Brain microvascular endothelial cell (primary cell): ENCODE measurements around the gene TIMM50.
"Not testable (repeated sequence)": the region's sequence is repeated elsewhere in the genome, so short reads cannot be mapped to it uniquely, and the experiment has no call there.

Experiments
- DNase-seq: peaks from one replicate; pipeline ENCODE4 v3.0.0-alpha.2; 2020
- H3K27ac ChIP-seq: fragments of 250-450 bp; sonication (Bioruptor Pico); 2 replicates; pipeline ENCODE4 v1.5.1; 2020; ENCODE audit warnings: mild to moderate bottlenecking, moderate library complexity
- H3K27me3 ChIP-seq: fragments of 250-450 bp; sonication (Bioruptor Pico); replicated peaks from 2 replicates; pipeline ENCODE4 v1.5.1; 2020; ENCODE audit warnings: mild to moderate bottlenecking
- H3K36me3 ChIP-seq: fragments of 250-450 bp; sonication (Bioruptor Pico); replicated peaks from 2 replicates; pipeline ENCODE4 v1.5.1; 2020; ENCODE audit warnings: mild to moderate bottlenecking
- H3K4me3 ChIP-seq: 2 replicates; pipeline ENCODE4 v1.5.1; 2011; ENCODE audit warnings: low read depth, mild to moderate bottlenecking, control low read depth, low read length, moderate library complexity
- CTCF ChIP-seq: IDR thresholded peaks from 2 replicates; pipeline ENCODE4 v1.5.1; 2011; ENCODE audit warnings: low read depth, mild to moderate bottlenecking, moderate library complexity, low read length, control low read depth, inconsistent platforms; ENCODE audit errors: missing control alignments
- in situ Hi-C: cut with HindIII; loops from 2 replicates; pipeline ENCODE4 v1.10.0; 2017; ENCODE audit warnings: low sequenced_read_pairs, low pct_ligation_motif_present

The TIMM50 gene

DNA sequence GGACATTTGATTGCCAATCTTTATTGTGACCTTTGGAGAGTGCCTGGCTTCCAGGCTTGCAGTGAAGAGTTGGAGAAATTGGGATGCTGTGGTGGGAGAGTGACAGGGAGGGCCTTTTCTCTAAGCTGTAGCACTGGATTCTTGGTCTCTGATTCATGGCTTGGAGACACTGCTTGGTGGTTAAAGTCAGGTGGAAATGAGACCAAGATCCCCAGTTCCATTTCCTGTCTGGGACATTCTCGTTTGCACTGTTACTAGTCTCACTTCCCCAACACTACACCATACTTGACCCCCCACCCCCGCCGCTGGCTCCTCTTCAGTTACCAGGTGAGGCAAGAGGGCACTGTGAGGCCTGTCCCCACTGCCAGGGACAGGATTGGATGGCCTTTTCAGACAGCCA, 32.4 kb upstream of the TIMM50 start:
- peak; percentile 54 for DNase-seq

DNA sequence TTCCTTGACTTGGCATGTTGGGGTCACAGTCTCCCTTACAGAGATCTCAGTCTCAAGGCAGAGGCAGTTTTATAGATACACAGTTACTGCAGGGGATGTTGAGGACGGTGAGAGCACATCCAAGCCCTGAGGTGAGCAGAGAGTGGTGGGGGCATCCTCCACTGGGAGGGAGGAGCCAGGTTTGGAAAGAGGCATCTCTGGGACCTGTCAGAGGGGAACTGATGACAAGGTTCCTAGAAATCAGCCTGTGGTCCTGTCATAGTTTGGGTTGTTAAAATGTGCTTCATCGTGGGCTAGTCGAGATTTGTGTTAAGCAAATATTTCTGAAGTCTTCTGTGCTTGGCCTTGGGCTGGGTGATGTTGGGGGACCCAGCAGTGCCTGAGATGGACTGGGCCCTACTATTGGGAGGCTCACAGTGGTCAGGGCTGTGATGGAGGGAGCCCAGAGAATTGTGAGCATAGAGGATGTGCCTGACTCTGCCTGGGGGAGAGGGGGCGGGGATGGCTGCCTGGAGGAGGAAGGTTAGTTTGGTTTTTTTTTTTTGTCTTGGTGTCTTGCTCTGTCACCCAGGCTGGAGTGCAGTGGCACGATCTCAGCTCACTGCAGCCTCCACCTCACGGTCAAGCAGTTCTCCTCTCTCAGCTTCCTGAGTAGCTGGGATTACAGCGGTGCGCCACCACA, 31.4 kb upstream of the TIMM50 start:
- DNase-seq = no peak
- Histone ChIP-seq H3K4me3 (no peak overlapping the region), H3K27me3 (no peaks in the 10 kb centered on the region), H3K36me3 (peaks cover 23% of the 10 kb centered on the region), H3K27ac (no peak overlapping the region)
- no peak for TF ChIP-seq CTCF
- in situ Hi-C loops = no loop called here

More for the DNA sequence above, 32.4 kb upstream of the TIMM50 start:
- peaks cover 15% of the 10 kb centered on the region for H3K36me3 ChIP-seq
- no peak overlapping the region for H3K4me3 ChIP-seq
- H3K27me3 ChIP-seq = no peaks in the 10 kb centered on the region
- TF ChIP-seq CTCF = no peak
- peak overlapping the region; percentile 62 for H3K27ac ChIP-seq
- in situ Hi-C loops = no loop called here

DNA sequence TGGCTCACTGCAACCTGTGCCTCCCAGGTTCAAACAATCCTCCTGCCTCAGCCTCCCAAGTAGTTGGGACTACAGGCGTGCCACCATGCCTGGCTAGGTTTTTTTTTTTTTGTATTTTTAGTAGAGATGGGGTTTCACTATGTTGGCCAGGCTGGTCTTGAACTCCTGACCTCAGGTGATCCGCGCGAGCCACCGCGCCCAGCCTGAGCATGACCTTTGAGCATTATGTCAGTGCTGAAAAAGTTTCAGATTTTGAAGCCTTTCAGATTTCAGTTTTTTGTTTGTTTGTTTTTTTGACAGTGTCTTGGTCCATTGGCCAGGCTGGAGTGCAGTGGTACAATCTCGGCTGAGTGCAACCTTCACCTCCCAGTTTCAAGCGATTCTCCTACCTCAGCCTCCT, 29.4 kb upstream of the TIMM50 start:
- H3K27me3 ChIP-seq, H3K27ac ChIP-seq, H3K4me3 ChIP-seq, DNase-seq, in situ Hi-C loops: not testable (repeated sequence)
- H3K36me3 ChIP-seq = peaks cover 33% of the 10 kb centered on the region

- TF ChIP-seq CTCF = no peak
- H3K36me3 ChIP-seq = peaks cover 76% of the 10 kb centered on the region
- H3K4me3 ChIP-seq = no peak overlapping the region
- no peak overlapping the region for H3K27ac ChIP-seq
- no peak for DNase-seq
- in situ Hi-C loops = no loop called here
- no peaks in the 10 kb centered on the region for H3K27me3 ChIP-seq
These were observed 17.2 kb upstream of the TIMM50 start for GRCh38 chr19:39463403-39463802.

GRCh38 chr19:39465956-39466747, 14.5 kb upstream of the TIMM50 start:
- Histone ChIP-seq H3K27ac (no peak overlapping the region), H3K36me3 (peaks cover 79% of the 10 kb centered on the region), H3K4me3 (no peak overlapping the region), H3K27me3 (no peaks in the 10 kb centered on the region)
- in situ Hi-C loops = no loop called here
- TF ChIP-seq CTCF = no peak
- DNase-seq = no peak

DNA sequence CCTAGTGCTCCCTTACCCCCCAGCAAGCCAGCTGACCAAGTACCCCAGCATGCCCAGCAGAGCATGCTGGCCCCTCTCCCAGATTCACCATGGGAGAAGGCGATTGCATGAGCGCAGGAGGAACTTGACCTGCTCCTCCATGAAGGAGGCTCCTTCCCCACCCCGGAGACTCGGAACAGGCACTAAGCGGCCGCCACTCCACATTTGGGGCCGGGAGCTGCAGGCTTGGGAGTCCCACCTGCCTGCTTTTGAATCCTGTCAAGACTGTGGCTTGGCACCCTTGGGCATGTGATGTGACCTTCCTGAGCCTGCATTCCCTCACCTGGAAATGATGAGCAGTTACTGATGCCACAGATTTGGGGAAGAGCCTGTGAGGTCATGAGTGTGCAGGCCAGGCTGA, 12.7 kb upstream of the TIMM50 start:
- no peak for DNase-seq
- in situ Hi-C loops = no loop called here
- H3K27ac ChIP-seq = no peak overlapping the region
- no peaks in the 10 kb centered on the region for H3K27me3 ChIP-seq
- TF ChIP-seq CTCF = no peak
- H3K4me3 ChIP-seq = no peak overlapping the region
- peaks cover 85% of the 10 kb centered on the region for H3K36me3 ChIP-seq
